ENCODE results near the gene RBPMS2.

The RBPMS2 gene

GRCh38 chr15:64717130-64717529 lies 58.3 kb downstream of the RBPMS2 start:
- H3K4me1 ChIP-seq (ENCODE audit: low read depth, poor library complexity, severe bottlenecking), result no peaks in the 10 kb centered on the region
- no peak overlapping the region for H3K4me3 ChIP-seq (IDR thresholded peaks at IDR 0.05; ENCODE audit: insufficient read depth, low read depth, low read length)
- H4K20me1 ChIP-seq (ENCODE audit: insufficient read depth), result no peaks in the 10 kb centered on the region
- H3K79me2 ChIP-seq (ENCODE audit: insufficient read depth, low read depth), result no peaks in the 10 kb centered on the region
- no peak overlapping the region for H3K4me2 ChIP-seq
- H3K9ac ChIP-seq, result no peak overlapping the region
- no peak overlapping the region for H3K27ac ChIP-seq
- H3K36me3 ChIP-seq (ENCODE audit: insufficient read depth), result no peaks in the 10 kb centered on the region
- H2AFZ ChIP-seq (ENCODE audit: low read depth), result no peak overlapping the region
- no peaks in the 10 kb centered on the region for H3K27me3 ChIP-seq (ENCODE audit: insufficient read depth, low read depth)
- no peak for TF ChIP-seq CTCF (conservative IDR thresholded peaks at IDR 0.05; ENCODE audit: low read depth, low read length)

GRCh38 chr15:64716452-64716851 lies 58.9 kb downstream of the RBPMS2 start:
- H4K20me1 ChIP-seq (ENCODE audit: insufficient read depth), result no peaks in the 10 kb centered on the region
- H3K4me1 ChIP-seq (ENCODE audit: low read depth, poor library complexity, severe bottlenecking), result no peaks in the 10 kb centered on the region
- H3K79me2 ChIP-seq (ENCODE audit: insufficient read depth, low read depth), result no peaks in the 10 kb centered on the region
- no peak overlapping the region for H3K4me2 ChIP-seq
- H3K27ac ChIP-seq, result no peak overlapping the region
- H3K36me3 ChIP-seq (ENCODE audit: insufficient read depth), result no peaks in the 10 kb centered on the region
- H3K4me3 ChIP-seq (IDR thresholded peaks at IDR 0.05; ENCODE audit: insufficient read depth, low read depth, low read length), result no peak overlapping the region
- H2AFZ ChIP-seq (ENCODE audit: low read depth), result no peak overlapping the region
- H3K27me3 ChIP-seq (ENCODE audit: insufficient read depth, low read depth), result no peaks in the 10 kb centered on the region
- no peak overlapping the region for H3K9ac ChIP-seq
- no peak for TF ChIP-seq CTCF (conservative IDR thresholded peaks at IDR 0.05; ENCODE audit: low read depth, low read length)

- Histone ChIP-seq H3K9ac (no peak overlapping the region), H3K27me3 (ENCODE audit: insufficient read depth, low read depth) (no peaks in the 10 kb centered on the region), H4K20me1 (ENCODE audit: insufficient read depth) (no peaks in the 10 kb centered on the region), H3K4me2 (no peak overlapping the region), H3K4me3 (IDR thresholded peaks at IDR 0.05; ENCODE audit: insufficient read depth, low read depth, low read length) (no peak overlapping the region), H3K4me1 (ENCODE audit: low read depth, poor library complexity, severe bottlenecking) (no peaks in the 10 kb centered on the region), H3K36me3 (ENCODE audit: insufficient read depth) (no peaks in the 10 kb centered on the region), H3K27ac (no peak overlapping the region), H3K79me2 (ENCODE audit: insufficient read depth, low read depth) (no peaks in the 10 kb centered on the region), H2AFZ (ENCODE audit: low read depth) (no peak overlapping the region)
- no peak for TF ChIP-seq CTCF (conservative IDR thresholded peaks at IDR 0.05; ENCODE audit: low read depth, low read length)
Measured at GRCh38 chr15:64713592-64713991, 61.8 kb downstream of the RBPMS2 start.

GRCh38 chr15:64712353-64712752 lies 63.0 kb downstream of the RBPMS2 start:
- Histone ChIP-seq H3K4me2 (no peak overlapping the region), H4K20me1 (ENCODE audit: insufficient read depth) (no peaks in the 10 kb centered on the region), H3K9ac (no peak overlapping the region), H3K27ac (no peak overlapping the region), H3K4me1 (ENCODE audit: low read depth, poor library complexity, severe bottlenecking) (no peaks in the 10 kb centered on the region), H3K36me3 (ENCODE audit: insufficient read depth) (no peaks in the 10 kb centered on the region), H3K79me2 (ENCODE audit: insufficient read depth, low read depth) (no peaks in the 10 kb centered on the region), H3K27me3 (ENCODE audit: insufficient read depth, low read depth) (no peaks in the 10 kb centered on the region), H3K4me3 (IDR thresholded peaks at IDR 0.05; ENCODE audit: insufficient read depth, low read depth, low read length) (no peak overlapping the region), H2AFZ (ENCODE audit: low read depth) (no peak overlapping the region)
- TF ChIP-seq CTCF (conservative IDR thresholded peaks at IDR 0.05; ENCODE audit: low read depth, low read length), result no peak

Measured in KMS-11 (cell line).